RWPE1 (cell line): ENCODE data around the gene ASH1L.

Experiments used
- CTCF ChIA-PET: fragments of 350-600 bp; sonication (Branson Sonifier 250); formaldehyde crosslinking; extraction: SDS; loops from one replicate; lab custom pipeline; 2021; lab: Yijun Ruan, JAX
- POLR2A ChIA-PET: fragments of 400-600 bp; formaldehyde crosslinking; extraction: SDS; loops from one replicate; lab custom pipeline; 2020; ENCODE audit warnings: antibody characterized with exemption; ENCODE audit not compliant: low non-redundant PET; lab: Yijun Ruan, JAX
- DNase-seq: peaks from one replicate; pipeline ENCODE4 v3.0.0; 2012; ENCODE audit warnings: low spot score
- H3K27ac ChIP-seq: fragments of 450-650 bp; 2 replicates; pipeline ENCODE4 v1.5.1; 2017
- CTCF ChIP-seq: fragments of 450-650 bp; conservative IDR thresholded peaks from 2 replicates; pipeline ENCODE4 v1.5.1; 2017; ENCODE audit warnings: low read depth, mild to moderate bottlenecking

The ASH1L gene

GRCh38 chr1:155463865-155464650 is 98.5 kb downstream of the ASH1L start:
- no peak overlapping the region for H3K27ac ChIP-seq
- ChIA-PET CTCF (no interaction called here), POLR2A (no interaction called here)
- no peak for TF ChIP-seq CTCF
- DNase-seq: no peak

DNA sequence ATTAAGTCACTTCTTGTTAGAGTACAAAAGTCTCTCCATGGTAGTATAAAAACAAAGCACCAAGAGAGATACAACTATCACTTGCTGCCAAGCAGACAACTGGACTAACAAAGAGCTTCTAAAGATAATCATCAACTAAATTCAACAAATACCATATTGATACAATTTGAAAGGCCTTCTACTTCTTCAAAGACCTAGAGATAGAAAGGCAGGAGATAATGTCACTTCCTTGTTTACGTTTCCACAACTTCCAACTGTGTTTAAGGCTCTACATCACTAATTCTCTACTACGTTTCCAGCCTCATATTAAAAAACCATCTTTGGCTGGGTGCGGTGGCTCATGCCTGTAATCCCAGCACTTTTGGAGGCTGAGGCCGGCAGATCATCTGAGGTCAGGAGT is 104.5 kb downstream of the ASH1L start:
- DNase-seq: no peak
- ChIA-PET CTCF (interaction anchor here (0.5 kb wide), 1 partner anchor 145 kb away, joined by 3 read pairs; no protein-coding TSS in a partner anchor), POLR2A (no interaction called here)
- no peak for TF ChIP-seq CTCF
- no peak overlapping the region for H3K27ac ChIP-seq

DNA sequence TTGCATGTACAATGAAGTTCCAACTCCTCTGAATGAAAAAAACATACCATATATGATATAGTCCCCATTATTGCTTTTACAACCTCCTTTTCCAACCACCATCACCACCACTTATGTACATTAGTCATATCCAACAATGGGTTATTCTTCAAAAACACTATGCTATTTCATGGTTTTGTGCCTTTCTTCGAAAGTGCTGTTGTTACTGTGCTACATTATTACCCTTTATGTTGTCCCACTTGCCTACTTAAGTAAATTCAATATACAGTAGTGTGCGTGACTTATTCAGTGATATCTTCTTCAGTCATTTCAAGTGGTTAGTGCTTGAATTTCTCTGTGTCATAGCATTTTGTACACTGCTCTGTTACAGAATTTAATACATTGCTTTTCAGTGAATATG is 105.3 kb downstream of the ASH1L start:
- TF ChIP-seq CTCF: no peak
- POLR2A ChIA-PET: no interaction called here
- CTCF ChIA-PET: no interaction called here
- no peak for DNase-seq
- no peak overlapping the region for H3K27ac ChIP-seq

DNA sequence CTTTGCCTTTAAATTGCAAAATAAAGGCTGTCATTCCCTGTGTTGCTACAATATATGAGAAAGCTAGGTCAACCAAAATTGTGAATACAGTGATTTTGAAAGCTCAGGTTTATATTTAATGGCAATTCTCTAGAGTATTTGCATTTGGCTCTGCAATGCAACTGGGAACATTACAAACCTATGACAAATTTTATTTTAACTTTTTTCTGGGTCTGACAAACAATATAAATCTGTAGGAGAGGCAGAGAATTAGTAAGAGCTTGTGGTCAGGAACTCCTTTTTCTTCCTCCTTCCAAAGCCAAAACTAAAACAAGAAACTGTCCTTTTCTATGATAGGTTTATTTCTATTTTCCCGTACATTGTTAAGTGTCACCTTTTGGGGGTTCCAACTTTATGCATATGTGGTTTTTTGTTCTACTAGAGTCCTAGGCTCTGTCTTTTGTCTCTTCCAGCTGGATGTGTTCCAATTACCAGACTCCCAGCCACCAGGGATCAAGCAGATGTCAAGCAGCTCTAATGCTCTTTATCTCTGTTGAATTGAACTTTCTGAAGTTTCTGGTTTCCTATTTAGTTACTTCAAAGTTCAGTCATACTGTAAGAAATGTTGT is 106.9 kb downstream of the ASH1L start:
- TF ChIP-seq CTCF: no peak
- DNase-seq: no peak
- H3K27ac ChIP-seq: no peak overlapping the region
- ChIA-PET CTCF (no interaction called here), POLR2A (no interaction called here)

DNA sequence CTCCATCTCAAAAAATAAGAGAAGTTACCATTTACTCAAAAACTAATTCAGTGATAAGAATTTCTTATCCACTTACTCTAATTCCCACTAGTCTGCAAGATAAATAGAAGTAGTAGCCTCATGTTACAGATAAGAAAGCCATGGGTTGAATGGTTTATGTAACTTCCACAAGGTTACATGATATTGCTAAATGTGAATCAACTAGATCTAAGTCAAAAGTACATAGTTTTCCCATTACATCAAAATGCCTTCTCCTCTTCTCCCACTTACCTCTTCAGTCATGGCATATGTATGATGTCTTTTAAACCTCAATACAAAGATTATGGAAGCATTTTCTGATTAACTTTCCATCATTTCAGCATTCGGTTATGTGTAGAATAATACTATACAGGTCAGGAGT is 108.5 kb downstream of the ASH1L start:
- no peak for TF ChIP-seq CTCF
- ChIA-PET POLR2A (no interaction called here), CTCF (no interaction called here)
- DNase-seq: no peak
- no peak overlapping the region for H3K27ac ChIP-seq

- no peak for DNase-seq
- ChIA-PET CTCF (no interaction called here), POLR2A (no interaction called here)
- H3K27ac ChIP-seq: no peak overlapping the region
- no peak for TF ChIP-seq CTCF
Observed at GRCh38 chr1:155453141-155453540, 109.5 kb downstream of the ASH1L start.
